ENCODE data around the gene LAMTOR4. TPM values are rescaled to one million over a fixed set of nuclear protein-coding genes. Genes with fewer than 3 reads are reported as not detected.

Gene LAMTOR4
- total and polyA plus RNA-seq, 2 donors (not counting 1 experiment from before 2014, with no cell fraction given): 214 to 448 TPM

DNA sequence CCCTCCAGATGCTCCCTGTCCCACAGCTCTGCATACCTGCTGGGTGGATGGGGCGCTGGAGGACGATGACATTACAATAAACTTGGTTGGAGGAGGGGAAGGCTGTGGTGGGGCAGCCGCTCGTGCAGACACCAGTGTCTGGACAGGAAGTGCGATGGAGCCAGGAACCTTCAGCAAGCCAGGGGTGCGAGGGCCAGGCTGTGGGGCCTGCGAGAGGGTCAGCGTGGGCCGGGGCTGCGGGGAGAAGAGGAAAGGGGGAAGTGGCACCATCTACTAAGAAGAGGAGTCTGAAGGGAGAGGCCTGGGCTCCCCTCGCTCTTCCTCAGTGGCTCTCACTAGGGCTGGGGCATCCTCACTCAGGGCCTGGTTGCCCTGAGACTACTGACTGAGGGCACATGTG is 40.8 kb upstream of the LAMTOR4 start:
- TF ChIP-seq, protein P1, sequence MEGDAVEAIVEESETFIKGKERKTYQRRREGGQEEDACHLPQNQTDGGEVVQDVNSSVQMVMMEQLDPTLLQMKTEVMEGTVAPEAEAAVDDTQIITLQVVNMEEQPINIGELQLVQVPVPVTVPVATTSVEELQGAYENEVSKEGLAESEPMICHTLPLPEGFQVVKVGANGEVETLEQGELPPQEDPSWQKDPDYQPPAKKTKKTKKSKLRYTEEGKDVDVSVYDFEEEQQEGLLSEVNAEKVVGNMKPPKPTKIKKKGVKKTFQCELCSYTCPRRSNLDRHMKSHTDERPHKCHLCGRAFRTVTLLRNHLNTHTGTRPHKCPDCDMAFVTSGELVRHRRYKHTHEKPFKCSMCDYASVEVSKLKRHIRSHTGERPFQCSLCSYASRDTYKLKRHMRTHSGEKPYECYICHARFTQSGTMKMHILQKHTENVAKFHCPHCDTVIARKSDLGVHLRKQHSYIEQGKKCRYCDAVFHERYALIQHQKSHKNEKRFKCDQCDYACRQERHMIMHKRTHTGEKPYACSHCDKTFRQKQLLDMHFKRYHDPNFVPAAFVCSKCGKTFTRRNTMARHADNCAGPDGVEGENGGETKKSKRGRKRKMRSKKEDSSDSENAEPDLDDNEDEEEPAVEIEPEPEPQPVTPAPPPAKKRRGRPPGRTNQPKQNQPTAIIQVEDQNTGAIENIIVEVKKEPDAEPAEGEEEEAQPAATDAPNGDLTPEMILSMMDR (IDR thresholded peaks at IDR 0.05): no peak
- no peak for TF ChIP-seq EZH2 (IDR thresholded peaks at IDR 0.05; ENCODE audit: borderline replicate concordance, insufficient read depth, low read depth, low read length, poor library complexity, severe bottlenecking)
- H2AFZ ChIP-seq (ENCODE audit: insufficient read depth, low read depth, low read length, poor library complexity, severe bottlenecking): no peak overlapping the region
- 87% methylated on average over 11 of the region's 11 CpGs for WGBS (ENCODE audit: insufficient coverage)
- H3K27ac ChIP-seq (ENCODE audit: low read length in 2 of 2): no peak overlapping the region
- peaks cover 0 to 44% of the 10 kb centered on the region in 2 experiments for H3K36me3 ChIP-seq (replicated peaks in 1 of 2; ENCODE audit: control extremely low read depth in 1 of 2, control insufficient read depth in 1 of 2, extremely low read depth in 1 of 2, insufficient read depth in 2 of 2, low read length in 1 of 2)
- no peak overlapping the region for H3K4me3 ChIP-seq (ENCODE audit: control extremely low read depth in 1 of 5, extremely low read depth in 1 of 5, insufficient read depth in 1 of 5, low read depth in 2 of 5, low read length in 4 of 5)
- Mint-ChIP-seq H3K27ac (no peak overlapping the region), H3K4me3 (no peak overlapping the region), H3K4me1 (peaks cover 2% of the 10 kb centered on the region), H3K27me3 (no peaks in the 10 kb centered on the region), H3K9me3 (ENCODE audit: insufficient read depth) (no peaks in the 10 kb centered on the region)
- intact Hi-C loops (cut with micrococcal nuclease): no loop called here
- CTCF ChIA-PET: no interaction called here
- no peaks in the 10 kb centered on the region for H3K4me1 ChIP-seq (ENCODE audit: control insufficient read depth in 2 of 2, insufficient read depth in 2 of 2, low read length in 2 of 2)
- H3K79me2 ChIP-seq (ENCODE audit: control insufficient read depth, insufficient read depth, low read length): no peaks in the 10 kb centered on the region
- no peaks in the 10 kb centered on the region for H3K9me3 ChIP-seq (ENCODE audit: control extremely low read depth in 1 of 3, control insufficient read depth in 2 of 3, insufficient read depth in 1 of 3, low read length in 2 of 3)
- no peaks in the 10 kb centered on the region for H4K20me1 ChIP-seq (ENCODE audit: control insufficient read depth, insufficient read depth, low read length, poor library complexity, severe bottlenecking)
- no peak for DNase-seq
- ATAC-seq (ENCODE audit: low read depth): no peak
- POLR2A ChIA-PET: no interaction called here
- no peaks in the 10 kb centered on the region for H3K27me3 ChIP-seq (replicated peaks in 1 of 4; ENCODE audit: control extremely low read depth in 1 of 4, control insufficient read depth in 3 of 4, insufficient read depth in 4 of 4, low read length in 3 of 4)
- no peak overlapping the region for H3K4me2 ChIP-seq (replicated peaks; ENCODE audit: low read depth, low read length, poor library complexity, severe bottlenecking)
- no peak overlapping the region for H3K9ac ChIP-seq (ENCODE audit: low read length)

DNA sequence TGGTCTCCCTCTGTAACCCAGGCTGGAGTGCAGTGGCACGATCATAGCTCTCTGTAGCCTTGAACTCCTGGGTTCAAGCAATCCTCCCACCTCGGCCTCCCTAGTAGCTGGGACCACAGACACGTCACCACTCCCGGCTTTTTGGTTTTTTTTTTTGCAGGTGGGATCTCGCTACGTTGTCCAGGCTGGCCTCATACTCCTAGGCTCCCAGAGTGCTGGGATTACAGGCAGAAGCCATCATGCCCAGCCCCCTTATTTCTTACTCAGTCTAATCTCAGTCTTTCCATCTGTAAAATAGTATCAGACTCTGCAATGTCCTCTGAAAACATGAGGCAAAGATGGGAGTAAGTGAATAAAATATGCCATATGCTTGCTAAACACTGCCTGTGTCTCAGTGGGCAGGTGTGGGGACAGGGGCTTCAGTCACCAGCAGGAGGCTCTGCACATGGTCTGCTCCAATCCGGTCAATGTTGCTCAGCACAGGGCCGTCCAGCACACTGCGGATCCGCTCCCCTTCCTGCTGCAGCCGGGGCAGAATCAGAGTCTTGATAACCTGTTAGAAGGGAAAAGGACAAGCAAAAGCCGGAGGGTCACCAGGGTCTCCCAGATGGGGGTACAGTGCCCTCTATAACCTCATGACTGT is 39.1 kb upstream of the LAMTOR4 start:
- no peaks in the 10 kb centered on the region for H4K20me1 ChIP-seq (ENCODE audit: control insufficient read depth, insufficient read depth, low read length, poor library complexity, severe bottlenecking)
- 89% methylated on average over 11 of the region's 12 CpGs for WGBS (ENCODE audit: insufficient coverage)
- ChIA-PET POLR2A (no interaction called here), CTCF (no interaction called here)
- no peaks in the 10 kb centered on the region for H3K9me3 Mint-ChIP-seq (ENCODE audit: insufficient read depth)
- no peaks in the 10 kb centered on the region for H3K4me1 ChIP-seq (ENCODE audit: control insufficient read depth in 2 of 2, insufficient read depth in 2 of 2, low read length in 2 of 2)
- peaks cover 0 to 54% of the 10 kb centered on the region in 2 experiments for H3K36me3 ChIP-seq (replicated peaks in 1 of 2; ENCODE audit: control extremely low read depth in 1 of 2, control insufficient read depth in 1 of 2, extremely low read depth in 1 of 2, insufficient read depth in 2 of 2, low read length in 1 of 2)
- H3K9ac ChIP-seq (ENCODE audit: low read length): no peak overlapping the region
- intact Hi-C loops (cut with micrococcal nuclease): no loop called here
- no peaks in the 10 kb centered on the region for H3K4me1 Mint-ChIP-seq
- no peak overlapping the region for H3K27ac ChIP-seq (ENCODE audit: low read length in 2 of 2)
- H3K27ac Mint-ChIP-seq: no peak overlapping the region
- no peak overlapping the region for H3K4me3 Mint-ChIP-seq
- H3K9me3 ChIP-seq (ENCODE audit: control extremely low read depth in 1 of 3, control insufficient read depth in 2 of 3, insufficient read depth in 1 of 3, low read length in 2 of 3): no peaks in the 10 kb centered on the region
- no peaks in the 10 kb centered on the region for H3K27me3 ChIP-seq (replicated peaks in 1 of 4; ENCODE audit: control extremely low read depth in 1 of 4, control insufficient read depth in 3 of 4, insufficient read depth in 4 of 4, low read length in 3 of 4)
- H3K4me2 ChIP-seq (replicated peaks; ENCODE audit: low read depth, low read length, poor library complexity, severe bottlenecking): no peak overlapping the region
- no peaks in the 10 kb centered on the region for H3K27me3 Mint-ChIP-seq
- DNase-seq: no peak
- ATAC-seq (ENCODE audit: low read depth): no peak
- no peak overlapping the region for H3K4me3 ChIP-seq (ENCODE audit: control extremely low read depth in 1 of 5, extremely low read depth in 1 of 5, insufficient read depth in 1 of 5, low read depth in 2 of 5, low read length in 4 of 5)
- peaks cover 3% of the 10 kb centered on the region for H3K79me2 ChIP-seq (ENCODE audit: control insufficient read depth, insufficient read depth, low read length)
- H2AFZ ChIP-seq (ENCODE audit: insufficient read depth, low read depth, low read length, poor library complexity, severe bottlenecking): no peak overlapping the region
- TF ChIP-seq, protein P1 (IDR thresholded peaks at IDR 0.05): no peak
- no peak for TF ChIP-seq EZH2 (IDR thresholded peaks at IDR 0.05; ENCODE audit: borderline replicate concordance, insufficient read depth, low read depth, low read length, poor library complexity, severe bottlenecking)
